Coronary artery (tissue), 2 donors: Measurements from ENCODE around the gene NCK2.
A peak's percentile ranks its signal among the peaks of the same experiment; 100 is the strongest.

Source experiments
- DNase-seq: peaks from one replicate; pipeline ENCODE4 v3.0.0-alpha.2; 2017; ENCODE audit warnings: low spot score
- H3K27ac ChIP-seq, 2 donors: fragments of 200-600 bp; sonication (generic); one replicate each; pipeline ENCODE4 v1.5.1; 2016 to 2019
- H3K4me3 ChIP-seq: fragments of 200-600 bp; sonication (generic); 2 replicates; pipeline ENCODE4 v1.5.1; 2016; ENCODE audit warnings: mild to moderate bottlenecking, moderate library complexity
- CTCF ChIP-seq: fragments of 200-600 bp; sonication (generic); IDR thresholded peaks from one replicate; pipeline ENCODE4 v1.5.1; 2019; ENCODE audit warnings: antibody characterized with exemption

NCK2 gene

DNA sequence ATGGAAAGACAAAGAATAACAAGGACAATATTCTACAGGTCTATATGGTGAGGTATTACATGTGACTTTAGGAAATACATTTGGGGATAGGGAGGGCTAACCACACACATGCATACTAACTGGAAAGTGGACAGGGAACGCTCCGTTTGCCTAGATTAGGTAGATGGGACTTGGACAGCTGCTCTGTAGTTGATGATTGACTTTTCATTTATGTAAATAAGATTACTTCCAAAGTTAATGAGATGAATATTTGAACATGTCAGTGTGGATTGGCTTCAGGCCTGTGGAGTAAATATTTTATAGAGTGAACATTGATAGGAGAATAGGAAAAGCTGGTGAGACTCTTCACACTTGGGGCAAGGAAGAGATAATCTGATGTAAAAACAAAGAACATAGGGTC, 142.0 kb downstream of the NCK2 start:
- H3K4me3 ChIP-seq = no peak overlapping the region
- H3K27ac ChIP-seq = peak overlapping the region; percentile 54 to 66
- DNase-seq = peak; percentile 16
- TF ChIP-seq CTCF = no peak

DNA sequence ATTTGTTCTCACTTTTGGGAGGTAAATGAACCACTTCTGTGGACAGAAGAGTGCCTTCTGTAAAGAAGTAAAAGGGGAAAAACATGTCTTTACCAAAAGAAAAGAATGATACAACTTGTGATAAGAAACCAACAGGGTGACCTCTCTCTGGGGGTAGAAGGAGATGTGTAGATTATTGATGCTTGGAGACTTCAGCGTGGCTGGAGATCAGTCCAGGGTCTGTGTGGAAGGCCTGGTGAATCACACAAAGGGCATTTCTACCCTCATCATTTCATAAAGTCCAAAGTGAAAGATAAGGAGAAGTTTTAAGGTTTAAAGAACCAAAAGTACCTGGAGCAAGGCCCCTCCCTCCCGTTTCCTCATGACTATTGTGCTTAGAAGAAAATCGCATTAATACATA, 142.5 kb downstream of the NCK2 start:
- no peak for TF ChIP-seq CTCF
- Histone ChIP-seq H3K4me3 (no peak overlapping the region), H3K27ac (peak overlapping the region; percentile 54 to 66)
- peak; percentile 24 for DNase-seq

DNA sequence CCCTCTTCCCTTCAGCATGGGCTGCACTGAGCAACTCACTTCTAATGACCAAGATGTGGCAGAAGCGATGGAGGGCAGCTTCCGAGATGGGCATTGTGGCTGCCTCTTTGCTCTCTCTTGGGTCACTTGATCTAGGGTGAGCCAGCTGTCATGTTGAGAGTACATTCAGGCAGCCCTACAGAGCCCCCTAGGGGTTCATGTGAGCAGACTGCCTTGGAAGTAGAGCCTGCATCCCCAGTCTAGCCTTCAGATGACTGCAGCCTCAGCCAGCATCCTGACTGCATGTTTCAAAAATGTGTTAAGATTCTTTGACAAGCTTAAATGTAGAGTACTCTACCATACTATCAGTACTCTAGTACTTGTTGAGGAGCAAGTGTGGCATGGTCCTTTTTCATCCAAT, 143.9 kb downstream of the NCK2 start:
- no peak overlapping the region for H3K4me3 ChIP-seq
- no peak for TF ChIP-seq CTCF
- H3K27ac ChIP-seq = peak overlapping the region; percentile 49 to 66
- peak; percentile 53 for DNase-seq

DNA sequence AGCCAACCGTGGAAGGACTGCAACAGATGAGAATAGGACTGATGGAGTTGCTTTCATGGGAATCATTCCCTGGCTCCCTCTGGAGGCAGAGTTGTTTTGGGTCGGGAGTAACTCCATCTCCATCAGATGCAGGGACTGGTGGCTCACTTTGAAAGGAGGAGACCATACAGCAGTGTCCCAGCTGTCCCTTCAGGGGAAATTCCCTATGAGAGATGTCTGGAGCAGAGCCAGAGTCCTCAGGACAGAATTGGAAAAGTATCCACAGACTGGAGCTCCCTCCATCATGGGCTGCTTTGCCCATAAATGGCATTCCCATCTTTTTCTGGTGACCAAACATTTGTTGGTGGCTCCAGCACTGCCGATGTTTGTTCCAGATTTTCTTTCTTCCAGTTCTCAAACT, 144.3 kb downstream of the NCK2 start:
- H3K27ac ChIP-seq = peak overlapping the region; percentile 49 to 66
- H3K4me3 ChIP-seq = no peak overlapping the region
- TF ChIP-seq CTCF = no peak
- DNase-seq = peak; percentile 69

DNA sequence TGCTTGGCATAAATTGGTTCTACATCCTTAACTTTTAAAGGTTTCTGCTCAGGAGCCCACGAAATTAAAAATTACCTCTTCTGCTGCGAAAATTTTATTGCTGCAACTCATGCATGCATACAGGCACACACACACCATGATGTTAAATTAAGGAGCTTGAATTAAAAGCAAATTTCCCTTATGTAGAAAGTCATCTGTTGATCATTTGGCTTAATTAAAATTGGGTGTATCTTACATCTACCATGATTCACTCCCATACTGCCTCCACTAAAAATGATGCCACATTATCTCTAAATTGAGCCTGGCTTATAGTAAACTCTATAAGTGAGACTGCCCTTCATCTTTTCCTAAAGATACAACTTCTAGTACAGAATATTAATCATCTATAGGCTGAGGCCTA, 145.4 kb downstream of the NCK2 start:
- no peak for TF ChIP-seq CTCF
- peak overlapping the region in 1 of 2 donors; percentile 74 for H3K27ac ChIP-seq
- no peak overlapping the region for H3K4me3 ChIP-seq
- DNase-seq = no peak

DNA sequence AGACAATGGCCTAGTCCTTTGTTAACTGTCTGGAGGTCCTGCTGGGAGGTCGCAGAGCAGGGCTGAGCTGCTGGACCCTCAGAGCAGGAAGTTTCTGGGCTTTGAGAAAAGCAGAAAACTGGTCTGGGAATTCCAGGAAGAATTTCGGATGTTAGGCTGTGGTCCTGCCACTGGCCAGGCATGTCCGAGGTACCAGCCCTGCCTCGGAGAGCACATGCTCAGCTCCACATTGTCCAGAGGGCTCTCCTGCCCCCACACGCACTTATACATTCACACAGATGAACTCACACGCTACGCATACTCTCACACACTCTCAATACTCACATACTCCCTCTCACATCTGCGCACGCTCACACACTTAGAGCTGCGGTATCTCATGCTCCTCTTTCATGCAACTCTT, 146.1 kb downstream of the NCK2 start:
- DNase-seq = peak; percentile 61
- Histone ChIP-seq H3K4me3 (no peak overlapping the region), H3K27ac (peak overlapping the region in 1 of 2 donors; percentile 74)
- no peak for TF ChIP-seq CTCF

- TF ChIP-seq CTCF = no peak
- Histone ChIP-seq H3K4me3 (no peak overlapping the region), H3K27ac (no peak overlapping the region)
- peak; percentile 57 for DNase-seq
These were observed 148.6 kb downstream of the NCK2 start for GRCh38 chr2:105893011-105893995.
